HTR-8/SVneo (cell line): Measurements from ENCODE around the gene SYCE1.
"Not testable (repeated sequence)": the region's sequence is repeated elsewhere in the genome, so short reads cannot be mapped to it uniquely, and the experiment has no call there.

Experiments
- DNase-seq: peaks from one replicate; pipeline ENCODE4 v3.0.0; 2011; ENCODE audit warnings: low spot score, mixed read lengths; ENCODE audit not compliant: insufficient read length
- FAIRE-seq: peaks from 2 replicates; lab custom pipeline; 2011; peaks lifted over from hg19 to GRCh38; lab: Jason Lieb, UNC

SYCE1 gene

GRCh38 chr10:133520193-133520738 is 45.1 kb downstream of the SYCE1 start:
- DNase-seq: peak; percentile 67
- FAIRE-seq: no peak

GRCh38 chr10:133518517-133518916 is 46.9 kb downstream of the SYCE1 start:
- DNase-seq, FAIRE-seq: not testable (repeated sequence)

GRCh38 chr10:133516057-133516456 is 49.3 kb downstream of the SYCE1 start:
- DNase-seq (no peak), FAIRE-seq (no peak)

GRCh38 chr10:133515471-133515870 is 49.9 kb downstream of the SYCE1 start:
- DNase-seq: no peak
- FAIRE-seq: no peak

- no peak for FAIRE-seq
- DNase-seq: no peak
These were observed 53.4 kb downstream of the SYCE1 start for GRCh38 chr10:133511907-133512528.

- no peak for FAIRE-seq
- no peak for DNase-seq
These were observed 54.0 kb downstream of the SYCE1 start for GRCh38 chr10:133511408-133511807.

- FAIRE-seq: no peak
- no peak for DNase-seq
These were observed 55.7 kb downstream of the SYCE1 start for GRCh38 chr10:133509700-133510099.
